ENCODE measurements around the gene UNC45A. TPM values are rescaled to one million over a fixed set of nuclear protein-coding genes. Genes with fewer than 3 reads are reported as not detected.

Gene UNC45A

DNA sequence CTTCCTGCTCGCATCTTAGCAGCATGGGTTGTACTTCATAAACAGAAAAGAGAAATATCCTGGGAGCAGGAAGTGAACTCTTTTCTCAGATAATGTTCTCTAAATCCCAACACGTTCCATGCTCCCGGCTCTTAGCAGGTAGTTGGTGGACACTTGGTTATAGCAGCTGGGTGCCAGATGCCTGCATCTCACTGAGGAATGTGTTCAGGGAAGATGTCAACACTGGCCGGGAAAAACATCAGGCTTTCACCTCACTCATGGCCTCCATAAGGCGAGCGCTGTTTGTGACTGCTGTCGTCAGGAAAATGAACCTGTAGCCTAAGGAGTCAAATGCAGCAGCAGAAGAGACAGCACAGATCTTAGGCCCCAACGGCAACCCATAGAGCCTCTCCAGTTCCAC, 63.7 kb downstream of the UNC45A start:
- no peaks in the 10 kb centered on the region for H3K4me1 ChIP-seq (ENCODE audit: control insufficient read depth, low read depth, low read length)
- peaks cover 12% of the 10 kb centered on the region for H3K36me3 ChIP-seq (ENCODE audit: control insufficient read depth, insufficient read depth, low read length)
- no peak overlapping the region for H3K4ac ChIP-seq (ENCODE audit: low read depth, low read length)
- no peak overlapping the region for H3K9ac ChIP-seq (ENCODE audit: low read length)
- H3K79me1 ChIP-seq (ENCODE audit: low read length), result peaks cover 2% of the 10 kb centered on the region
- no peak for DNase-seq
- H2BK120ac ChIP-seq (ENCODE audit: low read depth, low read length), result no peak overlapping the region
- no peak overlapping the region for H3K4me3 ChIP-seq (ENCODE audit: low read length)
- no peak overlapping the region for H4K8ac ChIP-seq (ENCODE audit: low read depth, low read length)
- H4K5ac ChIP-seq (ENCODE audit: low read length), result no peak overlapping the region
- H3K18ac ChIP-seq (ENCODE audit: low read length), result no peak overlapping the region
- H2BK5ac ChIP-seq (ENCODE audit: low read length), result no peak overlapping the region
- peaks cover 7% of the 10 kb centered on the region for H3K79me2 ChIP-seq (ENCODE audit: control insufficient read depth, insufficient read depth, low read length)
- no peaks in the 10 kb centered on the region for H3K27me3 ChIP-seq (ENCODE audit: insufficient read depth, low read length, poor library complexity)
- H3K56ac ChIP-seq (ENCODE audit: low read length), result no peak overlapping the region
- no peak overlapping the region for H2AK5ac ChIP-seq (ENCODE audit: low read length)
- no peak overlapping the region for H3K27ac ChIP-seq (ENCODE audit: low read depth, low read length)
- no peak overlapping the region for H2BK15ac ChIP-seq (replicated peaks; ENCODE audit: low read depth)
- no CpG with 5 or more reads among the region's 8 CpGs for WGBS (ENCODE audit: extremely low coverage, insufficient coverage, low lambda C conversion rate)
- no peak overlapping the region for H3K4me2 ChIP-seq (ENCODE audit: low read length)
- no peak overlapping the region for H3K23ac ChIP-seq (ENCODE audit: low read length)

GRCh38 chr15:91001209-91001608, 66.1 kb downstream of the UNC45A start:
- WGBS (ENCODE audit: extremely low coverage, insufficient coverage, low lambda C conversion rate), result no CpG with 5 or more reads among the region's 3 CpGs
- H3K36me3 ChIP-seq (ENCODE audit: control insufficient read depth, insufficient read depth, low read length), result peaks cover 12% of the 10 kb centered on the region

More at GRCh38 chr15:91001209-91001608, 66.1 kb downstream of the UNC45A start:
- Histone ChIP-seq H3K4me3 (ENCODE audit: low read length) (no peak overlapping the region), H3K79me1 (ENCODE audit: low read length) (no peaks in the 10 kb centered on the region), H2BK120ac (ENCODE audit: low read depth, low read length) (no peak overlapping the region), H3K27me3 (ENCODE audit: insufficient read depth, low read length, poor library complexity) (no peaks in the 10 kb centered on the region), H3K56ac (ENCODE audit: low read length) (no peak overlapping the region), H2BK15ac (replicated peaks; ENCODE audit: low read depth) (no peak overlapping the region), H3K4ac (ENCODE audit: low read depth, low read length) (no peak overlapping the region), H3K79me2 (ENCODE audit: control insufficient read depth, insufficient read depth, low read length) (no peaks in the 10 kb centered on the region), H3K4me2 (ENCODE audit: low read length) (no peak overlapping the region), H3K23ac (ENCODE audit: low read length) (no peak overlapping the region), H2BK5ac (ENCODE audit: low read length) (no peak overlapping the region), H3K18ac (ENCODE audit: low read length) (no peak overlapping the region), H3K9ac (ENCODE audit: low read length) (no peak overlapping the region), H3K4me1 (ENCODE audit: control insufficient read depth, low read depth, low read length) (no peaks in the 10 kb centered on the region), H3K27ac (ENCODE audit: low read depth, low read length) (no peak overlapping the region), H2AK5ac (ENCODE audit: low read length) (no peak overlapping the region), H4K8ac (ENCODE audit: low read depth, low read length) (no peak overlapping the region), H4K5ac (ENCODE audit: low read length) (no peak overlapping the region)
- DNase-seq, result no peak

Small RNA genes within 50 kb of the gene (small RNA-seq; reads per million reads assigned to genes)
- gene RF00019 (ENCODE audit: insufficient read depth), result not detected

All from mesendoderm (in vitro differentiated cells).